IPS-NIHi11 (cell line): ENCODE measurements around the gene HOXC9.

ENCODE experiments used
- DNase-seq: peaks from one replicate; pipeline ENCODE4 v3.0.0; 2012; ENCODE audit warnings: mixed read lengths, low spot score

Gene HOXC9

GRCh38 chr12:54000116-54001114 is at the start of gene HOXC9:
Gene HOXC9 (plus strand): TSS chr12:54000161. CDS start chr12:54000189, 28 bp downstream.
- DNase-seq = no peak

GRCh38 chr12:53950437-53950773 is 49.6 kb upstream of the HOXC9 start:
- DNase-seq = no peak

GRCh38 chr12:53950789-53951576 is 49.0 kb upstream of the HOXC9 start:
- no peak for DNase-seq

- DNase-seq = no peak
Measured at GRCh38 chr12:53951577-53952334, 48.2 kb upstream of the HOXC9 start.

- no peak for DNase-seq
Measured at GRCh38 chr12:53952335-53952694, 47.6 kb upstream of the HOXC9 start.

GRCh38 chr12:53952871-53953734 is 46.9 kb upstream of the HOXC9 start:
- peak; percentile 61 for DNase-seq

GRCh38 chr12:53953831-53954693 is 45.9 kb upstream of the HOXC9 start:
- no peak for DNase-seq

GRCh38 chr12:53954694-53955035 is 45.3 kb upstream of the HOXC9 start, which contains the start of gene HOXC12:
Gene HOXC12 (plus strand): TSS chr12:53954903. CDS start chr12:53954930, 27 bp downstream.
- no peak for DNase-seq

- no peak for DNase-seq
Measured at GRCh38 chr12:53955036-53955775, 44.8 kb upstream of the HOXC9 start.

- DNase-seq = no peak
Measured at GRCh38 chr12:53955776-53956250, 44.1 kb upstream of the HOXC9 start.

- no peak for DNase-seq
Measured at GRCh38 chr12:53956251-53956887, 43.6 kb upstream of the HOXC9 start.

- no peak for DNase-seq
Measured at GRCh38 chr12:53956914-53957536, 42.9 kb upstream of the HOXC9 start.

GRCh38 chr12:53958128-53958527 is 41.8 kb upstream of the HOXC9 start:
- DNase-seq = no peak

GRCh38 chr12:53959314-53959713 is 40.6 kb upstream of the HOXC9 start:
- no peak for DNase-seq

- DNase-seq = no peak
Measured at GRCh38 chr12:53960187-53961024, 39.6 kb upstream of the HOXC9 start.

GRCh38 chr12:53961025-53961761 is 38.8 kb upstream of the HOXC9 start:
- DNase-seq = peak; percentile 51

GRCh38 chr12:53963005-53963404 is 37.0 kb upstream of the HOXC9 start:
- no peak for DNase-seq
